Measurements from ENCODE around the gene SMC1A.

SMC1A gene

GRCh38 chrX:53441531-53442321 is 19.3 kb upstream of the SMC1A start:
- no peaks in the 10 kb centered on the region for H3K27me3 ChIP-seq (replicated peaks; ENCODE audit: insufficient read depth, low read length)
- no peaks in the 10 kb centered on the region for H3K9me3 ChIP-seq (replicated peaks; ENCODE audit: insufficient read depth, low read length)
- no peaks in the 10 kb centered on the region for H3F3A ChIP-seq (ENCODE audit: insufficient read depth, low read length)
- H3K4me2 ChIP-seq (ENCODE audit: low read depth, low read length) = peak overlapping the region; percentile 86
- H4K20me1 ChIP-seq (ENCODE audit: insufficient read depth, low read length) = no peaks in the 10 kb centered on the region
- peak overlapping the region; percentile 67 for H2AFZ ChIP-seq (ENCODE audit: low read length)
- H3K9ac ChIP-seq (ENCODE audit: low read length) = peak overlapping the region; percentile 49; the same call in 1 of the 2 replicates
- peak; percentile 80 for DNase-seq
- H3K79me2 ChIP-seq (ENCODE audit: low read length) = no peaks in the 10 kb centered on the region
- no peak overlapping the region for H3K27ac ChIP-seq (ENCODE audit: low read length)
- H3K36me3 ChIP-seq (replicated peaks; ENCODE audit: insufficient read depth, low read length) = no peaks in the 10 kb centered on the region
- H3K4me1 ChIP-seq (ENCODE audit: low read length) = 0 out of 2 replicates have a peak, but pooled peaks cover 3% of the 10 kb centered on the region
- peak overlapping the region; percentile 63 for H3K4me3 ChIP-seq (ENCODE audit: low read length)
- no peaks in the 10 kb centered on the region for H3K9me2 ChIP-seq (replicated peaks; ENCODE audit: insufficient read depth, low read length)
- TF ChIP-seq EZH2 (optimal IDR thresholded peaks at IDR 0.05; ENCODE audit: low read depth, low read length) (no peak), CTCF (IDR thresholded peaks at IDR 0.05; ENCODE audit: low read length) (no peak; the same call in 1 of the 2 replicates), EZH2phosphoT487 (IDR thresholded peaks at IDR 0.05; ENCODE audit: low read length) (no peak)

GRCh38 chrX:53440621-53441517 is 18.4 kb upstream of the SMC1A start:
- no peaks in the 10 kb centered on the region for H3K36me3 ChIP-seq (replicated peaks; ENCODE audit: insufficient read depth, low read length)
- no peak for DNase-seq
- H3K9ac ChIP-seq (ENCODE audit: low read length) = no peak overlapping the region
- TF ChIP-seq CTCF (IDR thresholded peaks at IDR 0.05; ENCODE audit: low read length) = no peak
- TF ChIP-seq EZH2 (optimal IDR thresholded peaks at IDR 0.05; ENCODE audit: low read depth, low read length) = no peak
- TF ChIP-seq EZH2phosphoT487 (IDR thresholded peaks at IDR 0.05; ENCODE audit: low read length) = no peak
- H3K79me2 ChIP-seq (ENCODE audit: low read length) = no peaks in the 10 kb centered on the region
- H3K9me3 ChIP-seq (replicated peaks; ENCODE audit: insufficient read depth, low read length) = no peaks in the 10 kb centered on the region
- peak overlapping the region; percentile 67 for H2AFZ ChIP-seq (ENCODE audit: low read length)
- H3F3A ChIP-seq (ENCODE audit: insufficient read depth, low read length) = no peaks in the 10 kb centered on the region
- H3K4me1 ChIP-seq (ENCODE audit: low read length) = 0 out of 2 replicates have a peak, but pooled peaks cover 3% of the 10 kb centered on the region
- no peaks in the 10 kb centered on the region for H3K27me3 ChIP-seq (replicated peaks; ENCODE audit: insufficient read depth, low read length)
- H4K20me1 ChIP-seq (ENCODE audit: insufficient read depth, low read length) = no peaks in the 10 kb centered on the region
- H3K27ac ChIP-seq (ENCODE audit: low read length) = no peak overlapping the region
- H3K9me2 ChIP-seq (replicated peaks; ENCODE audit: insufficient read depth, low read length) = no peaks in the 10 kb centered on the region
- H3K4me2 ChIP-seq (ENCODE audit: low read depth, low read length) = peak overlapping the region; percentile 86
- H3K4me3 ChIP-seq (ENCODE audit: low read length) = peak overlapping the region; percentile 63

GRCh38 chrX:53440101-53440500 is 17.6 kb upstream of the SMC1A start:
- Histone ChIP-seq H3F3A (ENCODE audit: insufficient read depth, low read length) (no peaks in the 10 kb centered on the region), H3K4me2 (ENCODE audit: low read depth, low read length) (no peak overlapping the region), H2AFZ (ENCODE audit: low read length) (no peak overlapping the region), H3K27ac (ENCODE audit: low read length) (no peak overlapping the region), H3K36me3 (replicated peaks; ENCODE audit: insufficient read depth, low read length) (no peaks in the 10 kb centered on the region), H3K9me3 (replicated peaks; ENCODE audit: insufficient read depth, low read length) (no peaks in the 10 kb centered on the region), H3K4me1 (ENCODE audit: low read length) (0 out of 2 replicates have a peak, but pooled peaks cover 3% of the 10 kb centered on the region), H3K27me3 (replicated peaks; ENCODE audit: insufficient read depth, low read length) (no peaks in the 10 kb centered on the region), H3K79me2 (ENCODE audit: low read length) (no peaks in the 10 kb centered on the region), H3K4me3 (ENCODE audit: low read length) (no peak overlapping the region), H3K9ac (ENCODE audit: low read length) (no peak overlapping the region), H3K9me2 (replicated peaks; ENCODE audit: insufficient read depth, low read length) (no peaks in the 10 kb centered on the region), H4K20me1 (ENCODE audit: insufficient read depth, low read length) (no peaks in the 10 kb centered on the region)
- DNase-seq = no peak
- TF ChIP-seq EZH2phosphoT487 (IDR thresholded peaks at IDR 0.05; ENCODE audit: low read length) (no peak), EZH2 (optimal IDR thresholded peaks at IDR 0.05; ENCODE audit: low read depth, low read length) (no peak), CTCF (IDR thresholded peaks at IDR 0.05; ENCODE audit: low read length) (no peak)

Data from MM.1S (cell line).